ENCODE data around the gene LHFPL2. TPM values are rescaled to one million over a fixed set of nuclear protein-coding genes. Genes with fewer than 3 reads are reported as not detected.
A peak's percentile ranks its signal among the peaks of the same experiment; 100 is the strongest.

LHFPL2 gene
- total RNA-seq, 1 donor from 2014 or later = 42.1 TPM

GRCh38 chr5:78593465-78593864 lies 55.1 kb downstream of the LHFPL2 start:
- Mint-ChIP-seq H3K4me1 (peaks cover 73% of the 10 kb centered on the region), H3K36me3 (peaks cover 3% of the 10 kb centered on the region), H3K27me3 (ENCODE audit: low read depth) (no peaks in the 10 kb centered on the region), H3K9me3 (no peaks in the 10 kb centered on the region), H3K4me3 (no peak overlapping the region), H3K27ac (peak overlapping the region; percentile 67)
- DNase-seq (ENCODE audit: low spot score in 2 of 2, unreplicated experiment in 2 of 2) = no peak
- TF ChIP-seq CTCF (IDR thresholded peaks at IDR 0.05; ENCODE audit: unreplicated experiment) = no peak

GRCh38 chr5:78592735-78593386 lies 55.7 kb downstream of the LHFPL2 start:
- no peak overlapping the region for H3K4me3 Mint-ChIP-seq
- no peaks in the 10 kb centered on the region for H3K9me3 Mint-ChIP-seq
- no peaks in the 10 kb centered on the region for H3K27me3 Mint-ChIP-seq (ENCODE audit: low read depth)
- DNase-seq (ENCODE audit: low spot score in 2 of 2, unreplicated experiment in 2 of 2) = no peak
- peak overlapping the region; percentile 67 for H3K27ac Mint-ChIP-seq
- H3K36me3 Mint-ChIP-seq = peaks cover 3% of the 10 kb centered on the region
- H3K4me1 Mint-ChIP-seq = peaks cover 69% of the 10 kb centered on the region
- no peak for TF ChIP-seq CTCF (IDR thresholded peaks at IDR 0.05; ENCODE audit: unreplicated experiment)

GRCh38 chr5:78591972-78592700 lies 56.4 kb downstream of the LHFPL2 start:
- H3K4me3 Mint-ChIP-seq = no peak overlapping the region

GRCh38 chr5:78591138-78591612 lies 57.4 kb downstream of the LHFPL2 start:
- TF ChIP-seq CTCF (IDR thresholded peaks at IDR 0.05; ENCODE audit: unreplicated experiment) = no peak
- DNase-seq (ENCODE audit: low spot score in 2 of 2, unreplicated experiment in 2 of 2) = no peak
- no peaks in the 10 kb centered on the region for H3K27me3 Mint-ChIP-seq (ENCODE audit: low read depth)
- peaks cover 2% of the 10 kb centered on the region for H3K9me3 Mint-ChIP-seq
- H3K4me3 Mint-ChIP-seq = no peak overlapping the region
- peaks cover 52% of the 10 kb centered on the region for H3K4me1 Mint-ChIP-seq
- peak overlapping the region; percentile 84 for H3K27ac Mint-ChIP-seq
- peaks cover 6% of the 10 kb centered on the region for H3K36me3 Mint-ChIP-seq

More at GRCh38 chr5:78591972-78592700, 56.4 kb downstream of the LHFPL2 start:
- Mint-ChIP-seq H3K27ac (peak overlapping the region; percentile 84), H3K36me3 (peaks cover 3% of the 10 kb centered on the region), H3K9me3 (no peaks in the 10 kb centered on the region), H3K27me3 (ENCODE audit: low read depth) (no peaks in the 10 kb centered on the region), H3K4me1 (peaks cover 61% of the 10 kb centered on the region)
- no peak for DNase-seq (ENCODE audit: low spot score in 2 of 2, unreplicated experiment in 2 of 2)
- TF ChIP-seq CTCF (IDR thresholded peaks at IDR 0.05; ENCODE audit: unreplicated experiment) = no peak

GRCh38 chr5:78589923-78590322 lies 58.6 kb downstream of the LHFPL2 start:
- Mint-ChIP-seq H3K36me3 (peaks cover 16% of the 10 kb centered on the region), H3K4me3 (no peak overlapping the region), H3K27me3 (ENCODE audit: low read depth) (no peaks in the 10 kb centered on the region), H3K4me1 (peaks cover 40% of the 10 kb centered on the region), H3K9me3 (peaks cover 10% of the 10 kb centered on the region), H3K27ac (no peak overlapping the region)
- DNase-seq (ENCODE audit: low spot score in 2 of 2, unreplicated experiment in 2 of 2) = no peak
- no peak for TF ChIP-seq CTCF (IDR thresholded peaks at IDR 0.05; ENCODE audit: unreplicated experiment)

Data from mesothelial cell of epicardium (in vitro differentiated cells).